ENCODE data around the gene CXCL6. TPM values are rescaled to one million over a fixed set of nuclear protein-coding genes. Genes with fewer than 3 reads are reported as not detected.

CXCL6 gene
- under 1 TPM in 3 of 4 donors, not detected in 1; 0.29 to 0.92 (median 0.46) TPM for total RNA-seq
- polyA plus RNA-seq: 0.20 TPM
- long read RNA-seq, donor 1: 0 reads
- long read RNA-seq, donor 2: 0 reads
- long read RNA-seq, donor 3, transcript CXCL6-201 (4 exons, 1,718 nt): major isoform, 5 of 6 reads
- long read RNA-seq, donor 3, partial matches to known transcripts: 1 of 6 reads
- long read RNA-seq, donor 3, other reads (novel, unspliced or antisense): 0 of 6 reads
- long read RNA-seq, donor 4: 0 reads

GRCh38 chr4:73836373-73837279 lies at the start of gene CXCL6:
Gene CXCL6, plus strand, starts transcription at chr4:73836678. Its CDS starts 73 bp downstream, at chr4:73836751.
- peak within 1 kb of the TSS; percentile 39 for H3K4me3 ChIP-seq (ENCODE audit: low read length)
- DNase-seq (peak; percentile 57 to 78 (median 78)), ATAC-seq (peak; percentile 69 to 72)
- intact Hi-C loops (cut with DNase I): no loop called here
- WGBS: 3% methylated on average over 41 of the region's 41 CpGs
- H3K27me3 ChIP-seq (ENCODE audit: control insufficient read depth, insufficient read depth): no peaks in the 10 kb centered on the region
- peaks cover 2% of the 10 kb centered on the region for H3K4me1 ChIP-seq (ENCODE audit: control insufficient read depth, insufficient read depth, low read length)
- no peaks in the 10 kb centered on the region for H3K9me3 ChIP-seq (ENCODE audit: control insufficient read depth, low read length)
- H3K27ac ChIP-seq (ENCODE audit: low read length): no peak within 1 kb of the TSS

- no peak overlapping the region for H3K4me3 ChIP-seq (ENCODE audit: low read length)
- H3K4me1 ChIP-seq (ENCODE audit: control insufficient read depth, insufficient read depth, low read length): no peaks in the 10 kb centered on the region
- intact Hi-C loops (cut with DNase I): no loop called here
- H3K27ac ChIP-seq (ENCODE audit: low read length): no peak overlapping the region
- H3K9me3 ChIP-seq (ENCODE audit: control insufficient read depth, low read length): no peaks in the 10 kb centered on the region
- no peak for ATAC-seq
- no peaks in the 10 kb centered on the region for H3K27me3 ChIP-seq (ENCODE audit: control insufficient read depth, insufficient read depth)
- no peak for DNase-seq
- WGBS: 64% methylated on average over 2 of the region's 2 CpGs
Observed at GRCh38 chr4:73788411-73788810, 48.1 kb upstream of the CXCL6 start.

DNA sequence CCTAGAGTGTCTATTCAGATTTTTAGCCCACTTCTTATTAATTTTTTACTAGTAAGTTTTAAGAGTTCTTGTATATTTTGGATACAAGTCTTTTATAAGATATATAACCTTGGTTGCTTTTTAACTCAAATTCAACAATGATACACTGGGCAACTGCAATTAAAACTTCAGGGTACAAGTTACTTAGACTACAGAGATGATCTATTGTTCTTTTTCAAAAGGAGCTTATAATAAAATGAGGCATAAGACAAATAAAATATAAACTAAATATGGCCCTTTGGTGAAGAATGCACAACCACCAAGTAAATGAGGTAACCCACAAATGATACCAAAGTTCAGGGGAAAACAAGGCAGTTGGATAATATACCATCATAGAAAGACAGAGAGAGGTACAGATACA lies 37.6 kb upstream of the CXCL6 start:
- ATAC-seq: no peak
- no peaks in the 10 kb centered on the region for H3K4me1 ChIP-seq (ENCODE audit: control insufficient read depth, insufficient read depth, low read length)

DNA sequence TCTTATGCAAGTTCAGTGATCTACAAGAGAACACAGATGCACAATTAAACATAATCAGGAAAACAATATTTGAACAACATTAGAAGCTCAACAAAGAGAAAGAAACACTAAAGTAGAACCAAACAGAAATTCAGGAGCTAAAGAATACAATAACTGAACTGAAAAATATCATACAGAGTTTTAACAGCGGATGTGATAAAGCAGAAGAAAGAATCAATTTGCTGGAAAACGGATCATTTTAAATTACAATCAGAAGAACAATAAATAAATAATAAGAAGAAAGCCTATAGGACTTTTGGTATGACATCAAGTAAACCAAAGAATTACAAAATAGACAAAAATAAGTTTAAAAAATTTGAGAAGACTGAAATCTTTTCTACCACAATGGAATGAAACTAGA lies 36.3 kb upstream of the CXCL6 start:
- intact Hi-C loops (cut with DNase I): no loop called here
- Histone ChIP-seq H3K27ac (ENCODE audit: low read length) (no peak overlapping the region), H3K4me1 (ENCODE audit: control insufficient read depth, insufficient read depth, low read length) (no peaks in the 10 kb centered on the region), H3K9me3 (ENCODE audit: control insufficient read depth, low read length) (no peaks in the 10 kb centered on the region), H3K4me3 (ENCODE audit: low read length) (no peak overlapping the region), H3K27me3 (ENCODE audit: control insufficient read depth, insufficient read depth) (no peaks in the 10 kb centered on the region)
- ATAC-seq (no peak), DNase-seq (no peak)
- 90% methylated on average over 2 of the region's 2 CpGs for WGBS

More for the DNA sequence above, 37.6 kb upstream of the CXCL6 start:
- no peaks in the 10 kb centered on the region for H3K9me3 ChIP-seq (ENCODE audit: control insufficient read depth, low read length)
- intact Hi-C loops (cut with DNase I): no loop called here
- no peaks in the 10 kb centered on the region for H3K27me3 ChIP-seq (ENCODE audit: control insufficient read depth, insufficient read depth)
- H3K4me3 ChIP-seq (ENCODE audit: low read length): no peak overlapping the region
- no peak for DNase-seq
- no peak overlapping the region for H3K27ac ChIP-seq (ENCODE audit: low read length)

DNA sequence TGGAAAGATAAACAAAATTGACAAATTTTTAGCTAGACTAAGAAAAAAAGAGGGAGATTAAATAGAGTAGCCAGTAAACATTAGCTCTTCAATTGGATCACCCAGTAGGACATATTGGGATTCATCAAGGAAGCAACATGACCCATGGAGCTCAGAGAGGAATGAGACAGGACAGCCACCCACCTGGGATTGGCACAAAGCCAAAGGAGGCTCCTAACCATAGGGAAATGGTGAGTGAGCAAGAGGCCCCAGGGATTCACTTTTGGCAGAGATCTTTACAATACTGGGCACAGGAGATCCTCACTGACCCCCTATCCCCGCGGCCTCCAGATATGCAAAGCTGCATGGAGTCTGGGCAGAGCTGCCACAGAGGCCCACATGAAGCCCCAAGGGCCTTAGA lies 34.8 kb upstream of the CXCL6 start:
- ATAC-seq (no peak), DNase-seq (no peak)
- Histone ChIP-seq H3K4me3 (ENCODE audit: low read length) (no peak overlapping the region), H3K9me3 (ENCODE audit: control insufficient read depth, low read length) (no peaks in the 10 kb centered on the region), H3K4me1 (ENCODE audit: control insufficient read depth, insufficient read depth, low read length) (no peaks in the 10 kb centered on the region), H3K27me3 (ENCODE audit: control insufficient read depth, insufficient read depth) (no peaks in the 10 kb centered on the region), H3K27ac (ENCODE audit: low read length) (no peak overlapping the region)
- WGBS: 84% methylated on average over 2 of the region's 2 CpGs
- intact Hi-C loops (cut with DNase I): no loop called here

GRCh38 chr4:73803213-73803612 lies 33.3 kb upstream of the CXCL6 start:
- Histone ChIP-seq H3K27ac (ENCODE audit: low read length) (no peak overlapping the region), H3K4me3 (ENCODE audit: low read length) (no peak overlapping the region), H3K9me3 (ENCODE audit: control insufficient read depth, low read length) (no peaks in the 10 kb centered on the region), H3K4me1 (ENCODE audit: control insufficient read depth, insufficient read depth, low read length) (no peaks in the 10 kb centered on the region), H3K27me3 (ENCODE audit: control insufficient read depth, insufficient read depth) (no peaks in the 10 kb centered on the region)
- 61% methylated on average over 3 of the region's 3 CpGs for WGBS
- intact Hi-C loops (cut with DNase I): no loop called here
- no peak for DNase-seq
- ATAC-seq: no peak

- no peak for DNase-seq
- Histone ChIP-seq H3K27ac (ENCODE audit: low read length) (no peak overlapping the region), H3K27me3 (ENCODE audit: control insufficient read depth, insufficient read depth) (no peaks in the 10 kb centered on the region), H3K4me3 (ENCODE audit: low read length) (no peak overlapping the region), H3K9me3 (ENCODE audit: control insufficient read depth, low read length) (no peaks in the 10 kb centered on the region), H3K4me1 (ENCODE audit: control insufficient read depth, insufficient read depth, low read length) (no peaks in the 10 kb centered on the region)
- ATAC-seq: no peak
- 71% methylated on average over 3 of the region's 3 CpGs for WGBS
- intact Hi-C loops (cut with DNase I): no loop called here
Observed at GRCh38 chr4:73810191-73810590, 26.3 kb upstream of the CXCL6 start.

DNA sequence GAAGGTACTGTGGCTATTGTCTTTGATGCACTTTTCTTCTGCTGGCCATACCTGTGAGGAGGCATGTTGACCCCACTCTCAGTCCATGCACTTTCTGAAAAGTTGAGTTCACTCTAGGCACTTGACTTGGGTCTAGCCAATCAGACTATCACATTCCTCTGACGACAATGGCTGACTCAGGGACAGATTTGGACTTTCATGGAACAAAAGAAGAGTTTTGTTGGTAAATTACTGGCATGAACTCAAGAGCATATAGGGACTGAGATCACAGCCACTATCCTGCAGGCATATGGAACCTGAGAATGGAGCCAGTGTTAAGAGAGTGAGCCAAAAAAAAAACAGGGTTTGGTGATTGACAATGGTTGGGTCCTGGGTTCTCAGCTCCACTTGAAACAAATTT lies 24.6 kb upstream of the CXCL6 start:
- intact Hi-C loops (cut with DNase I): no loop called here
- WGBS: 70% methylated on average over 1 of the region's 1 CpG

GRCh38 chr4:73814679-73815078 lies 21.8 kb upstream of the CXCL6 start:
- intact Hi-C loops (cut with DNase I): no loop called here
- Histone ChIP-seq H3K9me3 (ENCODE audit: control insufficient read depth, low read length) (no peaks in the 10 kb centered on the region), H3K4me1 (ENCODE audit: control insufficient read depth, insufficient read depth, low read length) (peaks cover 2% of the 10 kb centered on the region), H3K27me3 (ENCODE audit: control insufficient read depth, insufficient read depth) (no peaks in the 10 kb centered on the region), H3K4me3 (ENCODE audit: low read length) (no peak overlapping the region), H3K27ac (ENCODE audit: low read length) (no peak overlapping the region)
- ATAC-seq (no peak), DNase-seq (no peak)
- 86% methylated on average over 1 of the region's 1 CpG for WGBS

More for the DNA sequence above, 24.6 kb upstream of the CXCL6 start:
- Histone ChIP-seq H3K4me1 (ENCODE audit: control insufficient read depth, insufficient read depth, low read length) (peaks cover 2% of the 10 kb centered on the region), H3K27ac (ENCODE audit: low read length) (no peak overlapping the region), H3K27me3 (ENCODE audit: control insufficient read depth, insufficient read depth) (no peaks in the 10 kb centered on the region), H3K4me3 (ENCODE audit: low read length) (no peak overlapping the region), H3K9me3 (ENCODE audit: control insufficient read depth, low read length) (no peaks in the 10 kb centered on the region)
- ATAC-seq (no peak), DNase-seq (no peak)

- no peak for ATAC-seq
- Histone ChIP-seq H3K4me1 (ENCODE audit: control insufficient read depth, insufficient read depth, low read length) (peaks cover 2% of the 10 kb centered on the region), H3K9me3 (ENCODE audit: control insufficient read depth, low read length) (no peaks in the 10 kb centered on the region), H3K27me3 (ENCODE audit: control insufficient read depth, insufficient read depth) (no peaks in the 10 kb centered on the region), H3K4me3 (ENCODE audit: low read length) (no peak overlapping the region), H3K27ac (ENCODE audit: low read length) (no peak overlapping the region)
- no peak for DNase-seq
- WGBS: 75% methylated on average over 1 of the region's 1 CpG
- intact Hi-C loops (cut with DNase I): no loop called here
Observed at GRCh38 chr4:73815145-73815544, 21.3 kb upstream of the CXCL6 start.

GRCh38 chr4:73816814-73817213 lies 19.7 kb upstream of the CXCL6 start:
- no peaks in the 10 kb centered on the region for H3K9me3 ChIP-seq (ENCODE audit: control insufficient read depth, low read length)
- H3K27ac ChIP-seq (ENCODE audit: low read length): no peak overlapping the region
- H3K4me1 ChIP-seq (ENCODE audit: control insufficient read depth, insufficient read depth, low read length): peaks cover 2% of the 10 kb centered on the region
- DNase-seq (peak in 2 of 3 donors; percentile 42 to 50), ATAC-seq (peak; percentile 65 to 86)
- no peaks in the 10 kb centered on the region for H3K27me3 ChIP-seq (ENCODE audit: control insufficient read depth, insufficient read depth)
- no peak overlapping the region for H3K4me3 ChIP-seq (ENCODE audit: low read length)
- 47% methylated on average over 3 of the region's 3 CpGs for WGBS
- intact Hi-C loops (cut with DNase I): no loop called here

Data from right cardiac atrium (tissue), 5 donors.